ENCODE data around the gene ARHGEF40.

The ARHGEF40 gene

DNA sequence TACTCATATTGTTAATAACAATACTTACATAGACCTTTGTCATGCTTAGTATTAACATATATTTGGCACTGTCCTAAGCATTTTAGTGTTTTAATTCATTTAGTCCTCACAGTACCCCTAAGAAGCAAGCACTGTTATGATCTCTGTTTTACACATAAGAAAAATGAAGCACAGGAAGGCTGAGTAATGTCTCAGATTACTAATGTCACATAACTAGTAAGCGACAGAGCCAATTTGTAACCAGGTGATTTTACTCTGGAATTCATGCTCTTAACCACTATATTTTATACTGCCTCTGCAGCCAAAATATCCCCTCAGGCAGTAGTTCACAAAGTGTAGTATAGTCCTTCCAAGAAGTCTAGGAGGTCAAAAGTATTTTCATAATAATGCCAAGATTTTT is 51.0 kb downstream of the ARHGEF40 start:
- TF ChIP-seq, protein P1, sequence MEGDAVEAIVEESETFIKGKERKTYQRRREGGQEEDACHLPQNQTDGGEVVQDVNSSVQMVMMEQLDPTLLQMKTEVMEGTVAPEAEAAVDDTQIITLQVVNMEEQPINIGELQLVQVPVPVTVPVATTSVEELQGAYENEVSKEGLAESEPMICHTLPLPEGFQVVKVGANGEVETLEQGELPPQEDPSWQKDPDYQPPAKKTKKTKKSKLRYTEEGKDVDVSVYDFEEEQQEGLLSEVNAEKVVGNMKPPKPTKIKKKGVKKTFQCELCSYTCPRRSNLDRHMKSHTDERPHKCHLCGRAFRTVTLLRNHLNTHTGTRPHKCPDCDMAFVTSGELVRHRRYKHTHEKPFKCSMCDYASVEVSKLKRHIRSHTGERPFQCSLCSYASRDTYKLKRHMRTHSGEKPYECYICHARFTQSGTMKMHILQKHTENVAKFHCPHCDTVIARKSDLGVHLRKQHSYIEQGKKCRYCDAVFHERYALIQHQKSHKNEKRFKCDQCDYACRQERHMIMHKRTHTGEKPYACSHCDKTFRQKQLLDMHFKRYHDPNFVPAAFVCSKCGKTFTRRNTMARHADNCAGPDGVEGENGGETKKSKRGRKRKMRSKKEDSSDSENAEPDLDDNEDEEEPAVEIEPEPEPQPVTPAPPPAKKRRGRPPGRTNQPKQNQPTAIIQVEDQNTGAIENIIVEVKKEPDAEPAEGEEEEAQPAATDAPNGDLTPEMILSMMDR (IDR thresholded peaks at IDR 0.05; ENCODE audit: insufficient read depth, low read length) = no peak
- TF ChIP-seq GABPA (IDR thresholded peaks at IDR 0.05; ENCODE audit: low read depth) = no peak
- TF ChIP-seq SPI1 (IDR thresholded peaks at IDR 0.05; ENCODE audit: borderline replicate concordance, low read depth) = no peak
- TF ChIP-seq, protein P2, sequence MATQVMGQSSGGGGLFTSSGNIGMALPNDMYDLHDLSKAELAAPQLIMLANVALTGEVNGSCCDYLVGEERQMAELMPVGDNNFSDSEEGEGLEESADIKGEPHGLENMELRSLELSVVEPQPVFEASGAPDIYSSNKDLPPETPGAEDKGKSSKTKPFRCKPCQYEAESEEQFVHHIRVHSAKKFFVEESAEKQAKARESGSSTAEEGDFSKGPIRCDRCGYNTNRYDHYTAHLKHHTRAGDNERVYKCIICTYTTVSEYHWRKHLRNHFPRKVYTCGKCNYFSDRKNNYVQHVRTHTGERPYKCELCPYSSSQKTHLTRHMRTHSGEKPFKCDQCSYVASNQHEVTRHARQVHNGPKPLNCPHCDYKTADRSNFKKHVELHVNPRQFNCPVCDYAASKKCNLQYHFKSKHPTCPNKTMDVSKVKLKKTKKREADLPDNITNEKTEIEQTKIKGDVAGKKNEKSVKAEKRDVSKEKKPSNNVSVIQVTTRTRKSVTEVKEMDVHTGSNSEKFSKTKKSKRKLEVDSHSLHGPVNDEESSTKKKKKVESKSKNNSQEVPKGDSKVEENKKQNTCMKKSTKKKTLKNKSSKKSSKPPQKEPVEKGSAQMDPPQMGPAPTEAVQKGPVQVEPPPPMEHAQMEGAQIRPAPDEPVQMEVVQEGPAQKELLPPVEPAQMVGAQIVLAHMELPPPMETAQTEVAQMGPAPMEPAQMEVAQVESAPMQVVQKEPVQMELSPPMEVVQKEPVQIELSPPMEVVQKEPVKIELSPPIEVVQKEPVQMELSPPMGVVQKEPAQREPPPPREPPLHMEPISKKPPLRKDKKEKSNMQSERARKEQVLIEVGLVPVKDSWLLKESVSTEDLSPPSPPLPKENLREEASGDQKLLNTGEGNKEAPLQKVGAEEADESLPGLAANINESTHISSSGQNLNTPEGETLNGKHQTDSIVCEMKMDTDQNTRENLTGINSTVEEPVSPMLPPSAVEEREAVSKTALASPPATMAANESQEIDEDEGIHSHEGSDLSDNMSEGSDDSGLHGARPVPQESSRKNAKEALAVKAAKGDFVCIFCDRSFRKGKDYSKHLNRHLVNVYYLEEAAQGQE (IDR thresholded peaks at IDR 0.05; ENCODE audit: insufficient replicate concordance, low read depth) = no peak
- TF ChIP-seq POLR2AphosphoS5 (IDR thresholded peaks at IDR 0.05; ENCODE audit: low read depth) = no peak
- Histone ChIP-seq H3K4me3 (replicated peaks; ENCODE audit: insufficient read depth, low read length) (no peak overlapping the region), H3K27me3 (ENCODE audit: insufficient read depth, poor library complexity, severe bottlenecking) (no peaks in the 10 kb centered on the region), H3K27ac (replicated peaks) (no peak overlapping the region)
- DNase-seq (ENCODE audit: low read depth in 1 of 2, low spot score in 1 of 2) = no peak

DNA sequence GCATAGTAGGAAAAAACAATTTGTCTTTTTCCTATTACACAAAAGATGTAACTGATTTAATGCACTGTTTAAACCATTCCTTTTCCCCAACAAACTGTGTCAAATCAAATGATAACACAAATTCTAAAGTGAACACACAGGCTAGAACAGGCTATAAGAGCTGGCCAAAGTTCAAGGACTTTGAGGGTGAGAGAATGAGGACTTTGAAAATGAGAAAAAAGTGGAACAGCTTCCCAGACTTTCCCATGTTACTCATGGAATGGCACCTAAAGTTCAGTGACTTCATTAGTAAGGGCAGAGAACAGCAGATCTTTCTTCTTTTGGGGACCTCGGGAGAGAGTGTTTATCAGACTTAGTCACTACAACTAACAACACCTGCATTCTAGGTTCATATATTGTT is 53.3 kb downstream of the ARHGEF40 start:
- H3K4me3 ChIP-seq (replicated peaks; ENCODE audit: insufficient read depth, low read length) = no peak overlapping the region
- no peaks in the 10 kb centered on the region for H3K27me3 ChIP-seq (ENCODE audit: insufficient read depth, poor library complexity, severe bottlenecking)
- H3K27ac ChIP-seq (replicated peaks) = no peak overlapping the region
- DNase-seq (ENCODE audit: low read depth in 1 of 2, low spot score in 1 of 2) = no peak
- TF ChIP-seq GABPA (IDR thresholded peaks at IDR 0.05; ENCODE audit: low read depth) = no peak
- no peak for TF ChIP-seq POLR2AphosphoS5 (IDR thresholded peaks at IDR 0.05; ENCODE audit: low read depth)
- TF ChIP-seq, protein P2 (IDR thresholded peaks at IDR 0.05; ENCODE audit: insufficient replicate concordance, low read depth) = no peak
- TF ChIP-seq, protein P1 (IDR thresholded peaks at IDR 0.05; ENCODE audit: insufficient read depth, low read length) = no peak
- no peak for TF ChIP-seq SPI1 (IDR thresholded peaks at IDR 0.05; ENCODE audit: borderline replicate concordance, low read depth)

DNA sequence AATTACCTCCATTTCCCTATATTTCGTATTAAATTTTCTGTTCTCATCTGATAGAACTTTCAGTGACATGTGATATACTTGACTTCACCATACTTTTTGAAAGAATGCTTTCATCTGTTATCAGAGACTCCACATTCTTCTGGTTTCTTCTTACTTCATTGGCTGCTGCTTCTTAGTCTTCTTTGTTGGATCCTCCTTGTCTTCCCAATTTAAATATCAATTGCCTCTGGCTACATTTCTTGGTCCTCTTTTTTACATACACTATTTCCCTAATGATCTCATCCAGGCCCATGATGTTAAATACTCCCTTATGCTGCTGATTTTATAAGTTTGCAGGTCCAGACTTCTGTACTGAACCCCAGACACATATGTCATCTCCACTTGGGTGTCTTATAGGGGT is 63.8 kb downstream of the ARHGEF40 start:
- no peaks in the 10 kb centered on the region for H3K27me3 ChIP-seq (ENCODE audit: insufficient read depth, poor library complexity, severe bottlenecking)
- no peak overlapping the region for H3K4me3 ChIP-seq (replicated peaks; ENCODE audit: insufficient read depth, low read length)
- H3K27ac ChIP-seq (replicated peaks) = no peak overlapping the region
- TF ChIP-seq POLR2AphosphoS5 (IDR thresholded peaks at IDR 0.05; ENCODE audit: low read depth) = no peak
- TF ChIP-seq GABPA (IDR thresholded peaks at IDR 0.05; ENCODE audit: low read depth) = no peak
- no peak for TF ChIP-seq SPI1 (IDR thresholded peaks at IDR 0.05; ENCODE audit: borderline replicate concordance, low read depth)
- TF ChIP-seq, protein P2 (IDR thresholded peaks at IDR 0.05; ENCODE audit: insufficient replicate concordance, low read depth) = no peak
- no peak for DNase-seq (ENCODE audit: low read depth in 1 of 2, low spot score in 1 of 2)

All from HL-60 (cell line).